H1 (cell line): ENCODE results near the gene AVPI1. TPM values are rescaled to one million over a fixed set of nuclear protein-coding genes. Genes with fewer than 3 reads are reported as not detected.

Experiments
- CHD1 ChIP-seq: IDR thresholded peaks from 2 replicates; pipeline ENCODE4 v1.6.1; 2012; ENCODE audit warnings: low read depth, low read length, improper control_type of control experiment
- GTF2F1 ChIP-seq: IDR thresholded peaks from 2 replicates; pipeline ENCODE4 v1.6.1; 2012; ENCODE audit warnings: low read depth, low read length, improper control_type of control experiment, borderline replicate concordance
- POLR2AphosphoS5 ChIP-seq: IDR thresholded peaks from 2 replicates; pipeline ENCODE4 v1.6.1; 2011; ENCODE audit warnings: low read depth, low read length
- POU5F1 ChIP-seq: IDR thresholded peaks from 2 replicates; pipeline ENCODE4 v1.6.1; 2011; ENCODE audit warnings: low read depth, mild to moderate bottlenecking, low read length, moderate library complexity
- RAD21 ChIP-seq, 2 experiments: IDR thresholded peaks in 1 of 2; conservative IDR thresholded peaks in 1 of 2; 2 replicates each; pipeline ENCODE4 v1.6.1; 2011; ENCODE audit warnings: low read depth in 2 of 2, low read length in 2 of 2, improper control_type of control experiment in 1 of 2, inconsistent platforms in 1 of 2, mild to moderate bottlenecking in 1 of 2, moderate library complexity in 1 of 2
- RFX5 ChIP-seq: IDR thresholded peaks from 2 replicates; pipeline ENCODE4 v1.6.1; 2011; ENCODE audit warnings: low read depth, low read length, improper control_type of control experiment, borderline replicate concordance
- SP2 ChIP-seq: IDR thresholded peaks from 2 replicates; pipeline ENCODE4 v1.6.1; 2012; ENCODE audit warnings: mild to moderate bottlenecking, low read length, inconsistent platforms
- TEAD4 ChIP-seq: IDR thresholded peaks from 2 replicates; pipeline ENCODE4 v1.6.1; 2012; ENCODE audit warnings: low read depth, low read length, inconsistent platforms, mixed read lengths
- polyA plus RNA-seq, 7 experiments: library from polyadenylated mRNA; depleted of rRNA in 3 of 7; stranded (reverse) in 5 of 7; unstranded in 2 of 7; fragments of >200 nt in 5 of 7; fragments of 200-250 nt in 2 of 7; gene quantifications; 1 replicate in 5 of 7; 2 replicates in 1 of 7; 4 replicates in 1 of 7; pipeline versions ENCODE4 v1.2.1 to v1.2.3, GENCODE V29; 2011 to 2013; ENCODE audit warnings: missing spikeins in 2 of 7, mixed read lengths in 2 of 7
- total RNA-seq: library from RNA; stranded (reverse); fragmentation: NEBNext Ultra II Directional; extraction: Animal tissue kit (Norgen Biotek cat#: 25700); gene quantifications from 2 replicates; pipeline ENCODE4 v1.2.1, GENCODE V29; 2021
- TF ChIP-seq, protein P1 (sequence below): IDR thresholded peaks from 2 replicates; pipeline ENCODE4 v1.6.1; 2012; ENCODE audit warnings: inconsistent platforms
- TF ChIP-seq, protein P2 (sequence below): fragments of 300-600 bp; sonication (generic); IDR thresholded peaks from 2 replicates; pipeline ENCODE4 v1.7.1; 2012; ENCODE audit warnings: low read length, moderate library complexity, mild to moderate bottlenecking, inconsistent platforms; ENCODE audit not compliant: insufficient replicate concordance

AVPI1 gene
- total and polyA plus RNA-seq, 2 of the 8 experiments (the other 6 are each of a cell fraction or from before 2014, with no cell fraction given): 9.0 to 13.5 TPM

DNA sequence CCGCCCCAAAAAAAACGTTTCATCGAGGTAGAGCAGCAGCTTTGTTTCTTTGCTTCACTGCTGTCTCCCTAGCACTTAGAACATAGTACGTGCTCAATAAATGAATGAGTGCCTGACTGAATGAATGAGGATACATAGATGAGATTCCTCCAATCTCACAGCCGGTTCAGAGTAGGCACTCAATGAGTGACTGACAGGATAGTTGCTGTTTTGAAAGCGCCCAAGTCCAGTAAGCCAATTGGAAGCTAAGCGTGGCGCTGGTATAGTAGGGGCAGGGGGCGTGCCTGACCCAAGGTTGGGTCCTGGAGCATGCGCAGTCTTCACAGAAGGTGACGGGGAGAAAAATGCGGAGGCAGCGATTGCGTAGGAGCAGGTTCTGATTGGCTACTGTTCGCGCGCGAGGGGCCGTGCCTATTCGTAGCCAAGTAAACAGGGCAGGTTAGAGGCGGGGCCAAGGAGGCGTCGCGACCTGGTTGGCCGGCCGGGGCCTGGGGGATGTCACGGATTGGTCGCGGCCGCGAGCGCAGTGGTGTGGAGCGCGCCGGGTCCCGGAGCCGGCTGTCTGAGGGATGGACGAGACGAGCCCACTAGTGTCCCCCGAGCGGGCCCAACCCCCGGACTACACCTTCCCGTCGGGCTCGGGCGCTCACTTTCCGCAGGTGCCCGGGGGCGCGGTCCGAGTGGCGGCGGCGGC is 46.7 kb downstream of the AVPI1 start, which contains the start of gene PI4K2A (continued):
- TF ChIP-seq, protein P1, sequence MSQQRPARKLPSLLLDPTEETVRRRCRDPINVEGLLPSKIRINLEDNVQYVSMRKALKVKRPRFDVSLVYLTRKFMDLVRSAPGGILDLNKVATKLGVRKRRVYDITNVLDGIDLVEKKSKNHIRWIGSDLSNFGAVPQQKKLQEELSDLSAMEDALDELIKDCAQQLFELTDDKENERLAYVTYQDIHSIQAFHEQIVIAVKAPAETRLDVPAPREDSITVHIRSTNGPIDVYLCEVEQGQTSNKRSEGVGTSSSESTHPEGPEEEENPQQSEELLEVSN: peak; percentile 45; the same call in 1 of the 2 replicates
- no peak for TF ChIP-seq GTF2F1
- no peak for TF ChIP-seq CHD1
- TF ChIP-seq RAD21 (IDR thresholded peaks at IDR 0.05 in 1 of 2, conservative IDR thresholded peaks at IDR 0.05 in 1 of 2; ENCODE audit: low read depth in 2 of 2, low read length in 2 of 2): no peak
- peak; percentile 17; the same call in 1 of the 2 replicates for TF ChIP-seq TEAD4
- peak; percentile 44; the same call in 1 of the 2 replicates for TF ChIP-seq RFX5
- TF ChIP-seq, protein P2, sequence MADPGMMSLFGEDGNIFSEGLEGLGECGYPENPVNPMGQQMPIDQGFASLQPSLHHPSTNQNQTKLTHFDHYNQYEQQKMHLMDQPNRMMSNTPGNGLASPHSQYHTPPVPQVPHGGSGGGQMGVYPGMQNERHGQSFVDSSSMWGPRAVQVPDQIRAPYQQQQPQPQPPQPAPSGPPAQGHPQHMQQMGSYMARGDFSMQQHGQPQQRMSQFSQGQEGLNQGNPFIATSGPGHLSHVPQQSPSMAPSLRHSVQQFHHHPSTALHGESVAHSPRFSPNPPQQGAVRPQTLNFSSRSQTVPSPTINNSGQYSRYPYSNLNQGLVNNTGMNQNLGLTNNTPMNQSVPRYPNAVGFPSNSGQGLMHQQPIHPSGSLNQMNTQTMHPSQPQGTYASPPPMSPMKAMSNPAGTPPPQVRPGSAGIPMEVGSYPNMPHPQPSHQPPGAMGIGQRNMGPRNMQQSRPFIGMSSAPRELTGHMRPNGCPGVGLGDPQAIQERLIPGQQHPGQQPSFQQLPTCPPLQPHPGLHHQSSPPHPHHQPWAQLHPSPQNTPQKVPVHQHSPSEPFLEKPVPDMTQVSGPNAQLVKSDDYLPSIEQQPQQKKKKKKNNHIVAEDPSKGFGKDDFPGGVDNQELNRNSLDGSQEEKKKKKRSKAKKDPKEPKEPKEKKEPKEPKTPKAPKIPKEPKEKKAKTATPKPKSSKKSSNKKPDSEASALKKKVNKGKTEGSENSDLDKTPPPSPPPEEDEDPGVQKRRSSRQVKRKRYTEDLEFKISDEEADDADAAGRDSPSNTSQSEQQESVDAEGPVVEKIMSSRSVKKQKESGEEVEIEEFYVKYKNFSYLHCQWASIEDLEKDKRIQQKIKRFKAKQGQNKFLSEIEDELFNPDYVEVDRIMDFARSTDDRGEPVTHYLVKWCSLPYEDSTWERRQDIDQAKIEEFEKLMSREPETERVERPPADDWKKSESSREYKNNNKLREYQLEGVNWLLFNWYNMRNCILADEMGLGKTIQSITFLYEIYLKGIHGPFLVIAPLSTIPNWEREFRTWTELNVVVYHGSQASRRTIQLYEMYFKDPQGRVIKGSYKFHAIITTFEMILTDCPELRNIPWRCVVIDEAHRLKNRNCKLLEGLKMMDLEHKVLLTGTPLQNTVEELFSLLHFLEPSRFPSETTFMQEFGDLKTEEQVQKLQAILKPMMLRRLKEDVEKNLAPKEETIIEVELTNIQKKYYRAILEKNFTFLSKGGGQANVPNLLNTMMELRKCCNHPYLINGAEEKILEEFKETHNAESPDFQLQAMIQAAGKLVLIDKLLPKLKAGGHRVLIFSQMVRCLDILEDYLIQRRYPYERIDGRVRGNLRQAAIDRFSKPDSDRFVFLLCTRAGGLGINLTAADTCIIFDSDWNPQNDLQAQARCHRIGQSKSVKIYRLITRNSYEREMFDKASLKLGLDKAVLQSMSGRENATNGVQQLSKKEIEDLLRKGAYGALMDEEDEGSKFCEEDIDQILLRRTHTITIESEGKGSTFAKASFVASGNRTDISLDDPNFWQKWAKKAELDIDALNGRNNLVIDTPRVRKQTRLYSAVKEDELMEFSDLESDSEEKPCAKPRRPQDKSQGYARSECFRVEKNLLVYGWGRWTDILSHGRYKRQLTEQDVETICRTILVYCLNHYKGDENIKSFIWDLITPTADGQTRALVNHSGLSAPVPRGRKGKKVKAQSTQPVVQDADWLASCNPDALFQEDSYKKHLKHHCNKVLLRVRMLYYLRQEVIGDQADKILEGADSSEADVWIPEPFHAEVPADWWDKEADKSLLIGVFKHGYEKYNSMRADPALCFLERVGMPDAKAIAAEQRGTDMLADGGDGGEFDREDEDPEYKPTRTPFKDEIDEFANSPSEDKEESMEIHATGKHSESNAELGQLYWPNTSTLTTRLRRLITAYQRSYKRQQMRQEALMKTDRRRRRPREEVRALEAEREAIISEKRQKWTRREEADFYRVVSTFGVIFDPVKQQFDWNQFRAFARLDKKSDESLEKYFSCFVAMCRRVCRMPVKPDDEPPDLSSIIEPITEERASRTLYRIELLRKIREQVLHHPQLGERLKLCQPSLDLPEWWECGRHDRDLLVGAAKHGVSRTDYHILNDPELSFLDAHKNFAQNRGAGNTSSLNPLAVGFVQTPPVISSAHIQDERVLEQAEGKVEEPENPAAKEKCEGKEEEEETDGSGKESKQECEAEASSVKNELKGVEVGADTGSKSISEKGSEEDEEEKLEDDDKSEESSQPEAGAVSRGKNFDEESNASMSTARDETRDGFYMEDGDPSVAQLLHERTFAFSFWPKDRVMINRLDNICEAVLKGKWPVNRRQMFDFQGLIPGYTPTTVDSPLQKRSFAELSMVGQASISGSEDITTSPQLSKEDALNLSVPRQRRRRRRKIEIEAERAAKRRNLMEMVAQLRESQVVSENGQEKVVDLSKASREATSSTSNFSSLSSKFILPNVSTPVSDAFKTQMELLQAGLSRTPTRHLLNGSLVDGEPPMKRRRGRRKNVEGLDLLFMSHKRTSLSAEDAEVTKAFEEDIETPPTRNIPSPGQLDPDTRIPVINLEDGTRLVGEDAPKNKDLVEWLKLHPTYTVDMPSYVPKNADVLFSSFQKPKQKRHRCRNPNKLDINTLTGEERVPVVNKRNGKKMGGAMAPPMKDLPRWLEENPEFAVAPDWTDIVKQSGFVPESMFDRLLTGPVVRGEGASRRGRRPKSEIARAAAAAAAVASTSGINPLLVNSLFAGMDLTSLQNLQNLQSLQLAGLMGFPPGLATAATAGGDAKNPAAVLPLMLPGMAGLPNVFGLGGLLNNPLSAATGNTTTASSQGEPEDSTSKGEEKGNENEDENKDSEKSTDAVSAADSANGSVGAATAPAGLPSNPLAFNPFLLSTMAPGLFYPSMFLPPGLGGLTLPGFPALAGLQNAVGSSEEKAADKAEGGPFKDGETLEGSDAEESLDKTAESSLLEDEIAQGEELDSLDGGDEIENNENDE: no peak
- no peak for TF ChIP-seq SP2
- peak; percentile 73 for TF ChIP-seq POLR2AphosphoS5
- no peak for TF ChIP-seq POU5F1
